KOPT-K1 (cell line): ENCODE results near the gene MMS22L.

Experiments used
- H3K27ac ChIP-seq: fragments of 200-600 bp; sonication (generic); 2 replicates; pipeline ENCODE4 v1.5.1; 2016; ENCODE audit warnings: antibody characterized with exemption, mild to moderate bottlenecking, low read depth, low read length; ENCODE audit not compliant: poor library complexity, severe bottlenecking
- H3K36me3 ChIP-seq: fragments of 200-600 bp; sonication (generic); 2 replicates; pipeline ENCODE4 v1.5.1; 2017; ENCODE audit warnings: antibody characterized with exemption, mild to moderate bottlenecking, low read length, moderate library complexity; ENCODE audit not compliant: insufficient read depth
- H3K9me3 ChIP-seq: fragments of 200-600 bp; sonication (generic); 2 replicates; pipeline ENCODE4 v1.5.1; 2017; ENCODE audit warnings: antibody characterized with exemption, low read length, mild to moderate bottlenecking; ENCODE audit not compliant: insufficient read depth, poor library complexity, severe bottlenecking

The MMS22L gene

DNA sequence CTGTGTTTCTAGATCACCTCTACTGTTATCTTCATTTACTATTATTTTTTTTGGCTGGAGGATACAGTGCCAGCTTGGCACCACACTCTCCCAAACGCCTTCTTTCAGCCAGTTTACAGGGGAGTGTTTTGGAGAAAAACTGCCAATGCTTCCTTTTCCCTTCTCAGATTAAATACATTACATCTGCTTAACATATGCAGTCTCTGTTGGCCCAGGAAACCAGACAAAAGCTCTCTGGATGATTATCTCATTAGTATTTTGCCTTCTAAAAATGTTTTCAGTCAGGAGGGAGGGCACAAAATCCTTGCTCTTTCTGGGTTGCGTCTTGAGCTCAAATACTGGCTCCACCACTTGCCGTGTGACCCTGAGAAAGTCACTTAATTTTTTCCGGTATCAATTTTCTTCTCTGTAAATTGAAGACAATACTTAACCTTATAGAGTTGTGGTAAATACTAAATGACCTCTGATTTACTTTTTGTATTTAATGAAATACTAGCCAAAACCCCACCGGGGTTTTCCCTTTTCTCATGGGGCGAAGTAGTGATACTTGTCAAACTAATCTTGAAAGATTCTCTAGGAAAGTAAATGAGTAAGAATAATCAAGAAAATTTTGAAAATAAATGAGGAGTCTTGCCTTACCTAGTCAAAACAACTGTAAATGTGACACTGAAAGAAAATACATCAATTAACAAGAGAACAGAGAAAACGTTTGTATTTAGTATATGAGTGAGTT, 146.2 kb downstream of the MMS22L start:
- Histone ChIP-seq H3K9me3 (no peaks in the 10 kb centered on the region), H3K36me3 (peaks cover 4% of the 10 kb centered on the region; the same call in 1 of the 2 replicates), H3K27ac (no peak overlapping the region)

DNA sequence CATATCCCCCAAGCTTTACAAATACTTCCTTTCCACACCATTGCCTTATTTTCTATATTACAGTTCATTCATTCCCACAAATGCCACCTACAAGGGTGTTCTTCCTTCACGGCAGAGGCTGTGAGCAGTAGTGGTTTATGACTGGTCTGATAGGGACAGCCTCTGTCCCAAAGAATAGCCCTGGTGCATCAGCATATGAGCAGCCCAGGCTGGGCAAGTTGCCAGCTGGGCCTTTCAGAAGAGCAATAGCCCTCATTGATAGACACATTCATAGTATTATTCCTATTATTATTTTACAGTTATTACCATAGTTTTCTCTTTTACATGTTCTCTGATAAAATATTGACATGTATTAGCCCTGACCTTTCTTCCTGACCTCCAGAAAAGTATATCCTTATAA, 149.9 kb downstream of the MMS22L start:
- Histone ChIP-seq H3K36me3 (no peaks in the 10 kb centered on the region), H3K27ac (no peak overlapping the region), H3K9me3 (no peaks in the 10 kb centered on the region)

DNA sequence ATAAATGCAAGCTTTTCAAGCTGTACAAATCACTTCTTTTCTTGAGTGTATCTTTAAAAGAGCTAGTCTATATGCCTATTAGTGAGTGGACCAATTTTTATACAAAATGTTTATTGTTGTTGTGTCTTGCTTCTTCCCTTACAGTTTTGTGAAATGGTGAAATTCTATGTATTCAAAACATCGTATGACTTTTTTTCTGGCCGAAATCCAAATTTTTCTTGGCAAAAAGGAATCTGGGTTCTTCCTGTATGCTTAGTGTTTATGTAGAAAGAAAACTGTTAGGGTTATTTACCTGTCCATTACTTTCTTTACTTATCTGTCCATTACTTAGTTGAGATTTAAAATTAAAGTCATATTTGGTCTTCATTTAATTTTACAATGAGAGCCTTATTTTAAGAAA, 153.9 kb downstream of the MMS22L start:
- Histone ChIP-seq H3K36me3 (no peaks in the 10 kb centered on the region), H3K27ac (no peak overlapping the region)

DNA sequence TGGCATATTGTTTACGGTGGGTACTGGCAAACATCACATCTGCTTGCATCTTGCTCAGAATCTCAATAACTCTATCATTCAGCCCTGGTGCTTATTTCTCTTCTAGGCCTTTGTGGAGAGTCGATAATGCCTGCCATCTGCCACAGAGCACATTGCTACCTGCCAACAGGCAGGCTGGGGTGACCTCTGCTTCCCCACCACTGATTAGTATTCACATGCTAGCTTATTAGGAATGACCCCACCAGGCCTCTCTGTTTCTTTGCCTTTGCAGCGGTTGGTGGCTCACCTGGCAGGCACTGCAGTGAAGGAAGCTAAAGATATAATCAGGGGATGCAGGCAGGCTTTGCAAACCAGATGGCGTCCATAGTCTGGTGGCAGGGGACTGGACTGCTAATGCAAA, 154.5 kb downstream of the MMS22L start:
- H3K36me3 ChIP-seq = no peaks in the 10 kb centered on the region
- H3K9me3 ChIP-seq = no peaks in the 10 kb centered on the region
- no peak overlapping the region for H3K27ac ChIP-seq

More for the DNA sequence above, 153.9 kb downstream of the MMS22L start:
- no peaks in the 10 kb centered on the region for H3K9me3 ChIP-seq

DNA sequence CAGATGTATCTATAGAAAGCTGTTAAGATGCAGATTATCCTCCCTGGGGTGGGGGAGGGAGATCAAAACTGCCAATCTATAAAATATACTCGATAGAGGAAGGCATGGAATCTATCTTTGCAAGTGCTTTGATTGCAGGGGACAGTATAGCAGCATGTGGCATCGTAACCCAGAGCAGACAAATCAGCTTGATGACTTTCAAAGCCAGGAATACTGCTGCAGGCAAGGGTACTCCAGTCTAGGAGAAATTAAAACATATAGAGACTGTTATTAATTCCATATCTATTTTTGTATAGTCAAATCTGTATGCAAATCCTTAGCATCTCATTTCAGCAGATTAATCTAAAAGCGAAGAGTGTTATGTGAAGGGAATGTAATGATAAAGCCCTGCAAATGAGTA, 159.4 kb downstream of the MMS22L start:
- Histone ChIP-seq H3K9me3 (no peaks in the 10 kb centered on the region), H3K36me3 (no peaks in the 10 kb centered on the region), H3K27ac (no peak overlapping the region)

DNA sequence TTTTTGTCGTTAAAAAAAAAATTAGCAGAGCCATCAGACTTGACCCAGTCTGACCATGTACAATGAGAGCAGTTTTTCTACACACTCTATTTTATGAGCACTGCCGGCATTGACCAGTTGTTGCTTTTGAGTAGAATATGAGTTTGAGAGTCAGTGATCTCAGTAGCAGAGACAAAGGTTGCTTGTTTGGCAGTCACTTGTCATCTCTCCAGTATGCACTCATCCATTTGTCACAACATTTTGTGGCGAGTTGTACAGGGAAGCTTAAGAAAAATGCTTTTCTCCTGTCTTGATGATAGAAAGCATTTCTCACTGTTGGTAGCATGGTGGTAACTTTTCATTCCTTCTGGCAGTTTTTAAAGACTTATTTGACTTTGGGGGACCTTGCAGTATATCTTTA, 159.9 kb downstream of the MMS22L start:
- no peak overlapping the region for H3K27ac ChIP-seq
- no peaks in the 10 kb centered on the region for H3K9me3 ChIP-seq
- no peaks in the 10 kb centered on the region for H3K36me3 ChIP-seq

DNA sequence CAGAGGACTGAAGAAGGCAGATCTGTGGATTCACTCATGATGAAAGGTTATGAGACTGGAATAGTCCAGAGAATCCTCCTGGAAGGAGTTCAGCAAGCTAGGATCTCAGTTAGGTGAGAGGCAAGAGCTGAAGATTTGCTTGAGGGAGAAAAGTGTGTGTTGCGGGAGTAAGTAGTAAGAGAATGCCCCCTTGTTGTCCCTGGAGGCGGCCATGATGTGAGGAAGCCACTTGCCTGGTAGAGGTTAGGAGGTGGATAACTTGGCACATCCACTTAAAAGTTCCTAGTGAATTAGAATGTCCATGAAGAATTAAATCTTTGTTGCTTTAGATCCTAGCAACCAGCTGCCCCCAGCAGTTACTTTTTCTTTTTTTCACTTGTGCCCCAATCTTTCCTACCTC, 162.5 kb downstream of the MMS22L start:
- Histone ChIP-seq H3K9me3 (no peaks in the 10 kb centered on the region), H3K36me3 (no peaks in the 10 kb centered on the region), H3K27ac (no peak overlapping the region)

DNA sequence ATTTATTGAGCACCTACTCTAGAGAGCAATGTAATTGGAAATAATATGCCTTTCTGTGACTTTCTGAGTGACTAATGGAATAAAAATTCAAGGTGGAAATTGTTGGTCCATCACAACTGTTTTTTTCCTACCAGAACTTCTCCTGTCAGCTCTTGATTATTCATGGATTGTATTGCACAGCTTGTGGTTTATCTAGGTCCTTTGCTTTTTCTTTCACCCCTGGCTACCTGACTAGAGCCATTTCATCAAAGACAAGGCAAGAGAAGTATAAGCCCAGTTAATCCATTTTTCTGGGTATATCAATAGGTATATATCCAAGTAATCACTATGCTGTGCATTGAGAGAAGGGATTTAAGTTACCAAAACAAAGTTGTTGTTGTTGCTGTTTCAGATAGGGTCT, 168.4 kb downstream of the MMS22L start:
- no peaks in the 10 kb centered on the region for H3K9me3 ChIP-seq
- no peaks in the 10 kb centered on the region for H3K36me3 ChIP-seq
- no peak overlapping the region for H3K27ac ChIP-seq

DNA sequence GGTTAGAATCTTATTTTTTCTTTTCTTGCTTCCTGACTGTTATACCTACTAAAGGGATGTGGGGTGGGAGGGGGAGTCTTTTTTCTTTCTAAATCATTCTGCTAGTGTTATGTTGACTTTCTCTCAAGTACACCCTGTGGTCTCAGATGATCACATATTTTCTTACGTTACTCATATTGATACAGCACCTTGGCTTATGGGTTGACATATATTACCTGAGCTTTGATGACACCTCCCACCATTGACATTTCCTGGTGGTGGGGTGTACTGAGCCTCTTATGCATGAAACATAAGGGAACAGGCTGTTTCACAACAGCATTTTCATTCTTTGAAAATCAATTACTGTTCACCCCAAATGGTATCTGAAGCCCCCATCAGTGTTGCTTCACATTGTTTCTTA, 169.8 kb downstream of the MMS22L start:
- no peak overlapping the region for H3K27ac ChIP-seq
- no peaks in the 10 kb centered on the region for H3K36me3 ChIP-seq
- no peaks in the 10 kb centered on the region for H3K9me3 ChIP-seq

DNA sequence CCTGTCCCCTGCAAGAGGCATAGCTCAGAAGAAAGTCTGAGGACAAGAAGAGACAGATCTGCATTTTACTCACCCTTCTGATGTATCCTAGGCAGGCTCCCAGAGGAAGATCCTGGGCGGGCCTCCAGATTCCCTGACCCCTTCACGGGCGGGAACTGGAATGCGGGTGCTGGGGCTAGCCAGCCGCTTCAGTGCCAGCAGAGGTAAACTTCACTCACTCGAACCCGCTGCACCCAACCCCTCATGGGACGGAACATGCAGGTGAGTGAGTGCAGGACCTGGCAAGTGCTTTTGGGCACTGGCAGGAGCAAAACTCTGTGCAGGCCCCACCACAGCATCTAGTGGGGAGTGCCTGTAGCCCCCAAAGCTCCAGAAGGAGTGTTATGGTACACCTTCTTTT, 171.8 kb downstream of the MMS22L start:
- Histone ChIP-seq H3K9me3 (no peaks in the 10 kb centered on the region), H3K27ac (no peak overlapping the region), H3K36me3 (no peaks in the 10 kb centered on the region)

DNA sequence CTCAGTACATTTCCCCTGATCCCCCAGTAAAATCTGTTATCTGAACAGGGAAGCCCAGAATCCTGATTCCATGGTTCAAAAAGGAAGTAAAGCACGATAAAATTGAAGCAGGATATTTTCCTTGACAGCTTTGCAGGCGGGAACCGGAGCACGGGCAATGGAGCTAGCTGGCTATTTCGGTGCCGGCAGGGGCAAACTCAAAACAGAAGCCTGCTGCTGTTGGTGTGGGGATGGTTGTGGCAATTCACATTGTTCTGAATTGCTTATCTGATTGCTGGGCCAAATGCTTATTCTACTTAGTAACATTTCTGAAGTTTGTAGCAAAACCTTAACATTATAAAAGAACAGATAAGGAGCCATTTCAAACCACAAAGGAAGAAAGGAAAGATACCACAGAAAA, 172.4 kb downstream of the MMS22L start:
- no peaks in the 10 kb centered on the region for H3K9me3 ChIP-seq
- H3K36me3 ChIP-seq = no peaks in the 10 kb centered on the region
- H3K27ac ChIP-seq = no peak overlapping the region

DNA sequence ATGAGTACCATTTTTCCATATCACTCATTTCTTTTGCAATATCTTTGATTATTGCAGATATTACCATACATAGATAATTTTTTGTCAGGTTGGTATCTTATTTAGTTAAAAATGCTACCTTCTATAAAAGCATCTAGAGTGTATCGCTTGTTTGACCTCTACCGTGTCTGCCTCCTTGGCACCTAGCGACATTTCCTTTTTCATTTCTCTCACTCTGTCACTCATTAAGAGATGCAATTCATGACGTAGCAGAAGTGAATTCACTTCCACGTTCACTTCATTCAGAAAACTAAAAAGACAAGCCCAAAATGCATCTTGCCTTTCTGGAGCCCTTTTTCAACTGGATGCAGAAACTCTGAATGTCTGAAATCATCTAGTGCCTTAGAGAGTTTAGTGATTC, 172.9 kb downstream of the MMS22L start:
- no peak overlapping the region for H3K27ac ChIP-seq
- no peaks in the 10 kb centered on the region for H3K36me3 ChIP-seq
- no peaks in the 10 kb centered on the region for H3K9me3 ChIP-seq

DNA sequence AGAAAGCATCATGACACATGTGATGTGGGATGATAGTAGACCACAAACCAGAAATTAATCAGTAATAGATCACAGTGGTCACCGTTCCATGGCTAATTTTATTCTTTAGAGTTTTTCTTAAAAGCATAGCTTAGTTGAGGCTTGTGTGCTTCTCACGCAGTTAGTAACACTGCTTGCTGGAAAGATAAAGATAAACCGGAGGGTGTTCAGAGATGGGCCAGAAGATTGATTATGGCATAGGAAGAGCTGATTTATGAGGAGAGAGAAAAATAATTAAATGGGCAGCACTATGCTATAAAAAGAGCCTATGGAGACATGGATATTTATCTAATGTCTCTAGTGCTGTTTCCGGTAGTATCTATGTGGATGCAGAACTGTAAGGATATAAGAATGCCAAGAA, 173.6 kb downstream of the MMS22L start:
- Histone ChIP-seq H3K36me3 (no peaks in the 10 kb centered on the region), H3K27ac (no peak overlapping the region), H3K9me3 (no peaks in the 10 kb centered on the region)

DNA sequence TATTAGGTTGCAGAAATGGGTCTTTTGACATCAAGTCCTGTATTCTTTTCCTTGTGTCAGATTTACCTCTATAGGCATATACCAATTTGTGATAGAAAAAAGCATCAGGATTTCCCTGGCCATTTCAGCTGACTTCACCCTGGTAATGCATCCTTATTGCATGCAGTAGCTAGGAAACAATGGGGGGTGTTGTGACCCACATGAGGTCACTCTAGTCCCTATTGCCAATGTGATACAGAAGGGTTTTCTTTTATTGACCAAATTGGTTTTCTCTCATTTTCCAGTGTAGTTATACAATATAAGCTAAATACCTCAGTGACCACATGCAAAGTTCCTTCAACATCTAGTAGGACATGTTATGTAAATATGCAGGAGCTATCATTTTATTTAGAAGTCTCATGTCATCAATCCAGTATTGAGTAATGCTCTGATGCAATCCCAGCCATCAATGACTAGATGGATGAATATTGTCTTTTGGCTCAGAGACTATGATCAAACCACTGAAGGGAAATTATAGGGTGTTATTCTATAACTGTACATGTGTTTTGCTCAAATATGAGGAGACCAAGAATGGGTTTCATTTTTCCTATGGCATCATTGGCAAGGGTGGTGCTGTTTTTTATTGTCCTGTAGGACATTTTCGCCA, 180.7 kb downstream of the MMS22L start:
- no peak overlapping the region for H3K27ac ChIP-seq
- no peaks in the 10 kb centered on the region for H3K36me3 ChIP-seq
- no peaks in the 10 kb centered on the region for H3K9me3 ChIP-seq

DNA sequence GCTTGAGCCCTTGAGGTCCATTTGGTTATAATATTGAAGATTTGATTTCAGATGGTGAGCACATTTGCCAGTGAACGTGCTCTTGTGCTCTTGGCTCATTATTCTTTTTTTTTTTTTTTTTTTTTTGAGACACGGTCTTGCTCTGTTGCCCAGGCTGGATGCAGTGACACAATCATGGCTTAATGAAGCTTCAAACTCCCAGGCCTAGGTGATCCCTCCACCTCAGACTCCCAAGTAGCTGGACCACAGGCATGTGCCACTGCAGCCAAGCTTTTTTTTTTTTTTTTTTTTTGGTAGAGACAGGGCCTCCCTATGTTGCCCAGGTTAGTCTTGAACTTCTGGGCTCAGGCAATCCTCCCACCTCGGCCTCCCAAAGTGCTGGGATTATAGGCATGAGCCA, 182.3 kb downstream of the MMS22L start:
- no peaks in the 10 kb centered on the region for H3K9me3 ChIP-seq
- H3K36me3 ChIP-seq = no peaks in the 10 kb centered on the region
- no peak overlapping the region for H3K27ac ChIP-seq
